NOMO-1 treated with DMSO at 0.1 percent for 48 hours (cell line): ENCODE measurements around the gene TNNT2.

Source experiments
- DNase-seq: peaks from one replicate; lab custom pipeline; 2025; ENCODE audit not compliant: unreplicated experiment; lab: John Stamatoyannopoulos, UW

The TNNT2 gene

DNA sequence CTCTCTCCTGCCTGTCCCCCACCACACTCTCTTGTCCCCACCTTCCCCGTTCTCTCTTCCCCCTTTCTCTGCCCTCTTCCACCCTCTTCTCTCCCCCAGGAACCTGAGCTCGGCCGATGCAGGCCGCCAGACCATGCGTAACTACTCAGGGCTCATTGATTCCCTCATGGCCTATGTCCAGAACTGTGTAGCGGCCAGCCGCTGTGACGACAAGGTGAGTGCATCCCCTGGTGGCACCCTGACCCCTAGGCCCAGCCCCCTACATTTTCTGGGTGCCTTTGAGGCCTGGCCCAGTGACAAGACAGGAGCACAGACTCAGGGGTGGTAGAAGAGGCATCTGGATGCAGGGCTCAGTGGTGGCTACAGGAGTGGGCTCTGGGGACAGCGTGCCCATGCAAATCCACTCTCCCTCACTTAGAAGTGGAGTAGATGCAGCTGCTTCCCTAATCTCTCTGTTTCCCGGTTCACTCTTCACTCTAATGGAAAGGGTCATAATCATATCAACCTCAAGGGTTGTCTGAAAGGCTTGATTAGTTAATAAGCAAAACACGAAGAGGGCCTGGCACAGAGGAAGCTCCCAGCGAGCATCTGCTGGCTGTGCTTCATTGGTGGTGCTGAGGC is 57.2 kb downstream of the TNNT2 start:
- no peak for DNase-seq

DNA sequence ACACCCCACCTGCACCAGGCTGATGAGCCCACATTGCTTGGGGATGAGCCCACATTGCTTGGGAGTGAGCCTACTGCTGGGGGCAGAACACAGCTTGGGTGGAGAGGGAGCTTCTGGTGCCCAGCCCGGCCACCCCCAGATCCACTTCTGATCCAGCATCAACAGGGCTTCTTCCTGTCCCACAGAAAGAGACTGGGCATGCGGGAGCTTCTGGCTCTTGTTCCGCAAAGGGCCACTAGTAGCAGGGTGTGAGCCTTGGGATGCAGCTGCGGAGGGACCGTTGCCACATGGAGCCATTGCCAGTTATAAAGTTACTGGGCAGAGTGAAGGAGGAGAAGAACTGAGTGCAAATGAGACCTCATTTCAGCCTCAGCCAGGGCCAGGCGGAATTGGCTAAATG is 57.8 kb downstream of the TNNT2 start:
- DNase-seq: no peak

GRCh38 chr1:201318504-201319340 is 58.8 kb downstream of the TNNT2 start:
- no peak for DNase-seq

DNA sequence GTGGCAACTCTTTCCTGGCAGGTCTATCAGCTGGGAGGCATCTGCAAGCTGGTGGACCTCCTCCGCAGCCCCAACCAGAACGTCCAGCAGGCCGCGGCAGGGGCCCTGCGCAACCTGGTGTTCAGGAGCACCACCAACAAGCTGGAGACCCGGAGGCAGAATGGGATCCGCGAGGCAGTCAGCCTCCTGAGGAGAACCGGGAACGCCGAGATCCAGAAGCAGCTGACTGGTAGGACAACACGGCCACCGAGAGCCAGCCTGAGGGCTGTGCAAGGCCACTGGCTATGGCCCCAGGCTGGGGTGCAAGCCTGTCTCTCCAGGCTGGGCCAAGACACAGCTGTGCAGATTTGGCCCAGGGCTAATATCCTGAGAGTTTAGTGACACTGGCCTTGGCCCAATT is 59.9 kb downstream of the TNNT2 start:
- DNase-seq: no peak

DNA sequence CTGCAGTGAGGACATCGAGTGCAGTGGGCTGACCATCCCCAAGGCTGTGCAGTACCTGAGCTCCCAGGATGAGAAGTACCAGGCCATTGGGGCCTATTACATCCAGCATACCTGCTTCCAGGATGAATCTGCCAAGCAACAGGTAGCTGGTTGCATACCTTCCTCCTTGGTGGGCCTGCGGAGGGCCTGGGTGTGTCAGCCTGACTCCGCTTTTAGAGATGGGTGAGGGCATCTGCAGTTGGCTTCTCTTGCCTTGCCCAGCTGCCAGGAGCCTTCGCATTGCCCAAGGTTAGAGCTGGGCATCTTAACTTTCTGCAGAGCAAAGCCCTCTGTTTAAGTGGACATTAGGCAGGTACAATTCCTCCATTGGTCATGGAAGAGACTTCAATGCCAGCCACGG is 60.9 kb downstream of the TNNT2 start:
- no peak for DNase-seq

DNA sequence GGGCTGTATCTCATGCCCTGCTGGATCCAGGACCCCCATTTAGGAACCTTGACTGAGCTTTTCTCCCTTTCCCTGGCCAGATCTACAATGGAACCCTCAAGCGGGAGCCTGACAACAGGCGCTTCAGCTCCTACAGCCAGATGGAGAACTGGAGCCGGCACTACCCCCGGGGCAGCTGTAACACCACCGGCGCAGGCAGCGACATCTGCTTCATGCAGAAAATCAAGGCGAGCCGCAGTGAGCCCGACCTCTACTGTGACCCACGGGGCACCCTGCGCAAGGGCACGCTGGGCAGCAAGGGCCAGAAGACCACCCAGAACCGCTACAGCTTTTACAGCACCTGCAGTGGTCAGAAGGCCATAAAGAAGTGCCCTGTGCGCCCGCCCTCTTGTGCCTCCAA is 64.4 kb downstream of the TNNT2 start:
- DNase-seq: no peak

DNA sequence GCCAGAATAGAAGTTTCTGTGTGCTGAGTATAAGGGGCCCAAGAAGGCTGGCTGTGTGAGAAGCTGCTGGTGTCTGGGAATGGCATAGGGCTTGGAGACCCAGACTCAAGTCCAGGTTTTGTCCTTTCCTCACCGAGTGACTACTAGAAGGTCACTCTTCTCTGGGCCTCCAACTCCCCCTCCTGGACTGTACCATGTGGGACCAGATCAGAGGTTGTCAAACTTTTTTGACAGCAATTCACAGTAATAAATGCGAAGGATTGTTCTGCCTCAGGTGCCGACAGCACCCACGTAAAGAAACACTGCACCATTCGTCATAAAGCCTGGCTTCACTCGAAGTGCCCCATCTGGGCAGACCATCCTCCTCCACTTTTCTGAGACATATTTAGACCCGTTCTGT is 65.2 kb downstream of the TNNT2 start:
- DNase-seq: no peak

GRCh38 chr1:201311356-201312011 is 66.0 kb downstream of the TNNT2 start:
- DNase-seq: no peak

DNA sequence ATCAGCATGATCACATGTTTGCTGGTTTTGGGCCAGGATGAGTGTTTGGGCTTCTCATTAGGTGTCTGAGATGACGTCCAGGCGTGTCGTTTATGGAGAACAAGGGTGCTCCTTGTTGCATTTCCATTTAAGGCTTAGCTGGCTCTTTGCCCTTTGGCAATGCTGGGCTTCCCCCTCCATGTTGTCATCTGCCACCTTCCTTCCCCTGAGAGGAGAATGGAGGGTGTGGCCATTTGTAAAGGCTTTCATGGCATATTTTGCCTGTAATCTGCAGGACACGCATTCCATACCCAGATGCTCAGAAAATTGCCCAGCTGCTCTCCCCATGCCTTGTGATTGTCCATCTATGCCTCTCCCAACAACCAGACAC is 66.5 kb downstream of the TNNT2 start:
- no peak for DNase-seq

DNA sequence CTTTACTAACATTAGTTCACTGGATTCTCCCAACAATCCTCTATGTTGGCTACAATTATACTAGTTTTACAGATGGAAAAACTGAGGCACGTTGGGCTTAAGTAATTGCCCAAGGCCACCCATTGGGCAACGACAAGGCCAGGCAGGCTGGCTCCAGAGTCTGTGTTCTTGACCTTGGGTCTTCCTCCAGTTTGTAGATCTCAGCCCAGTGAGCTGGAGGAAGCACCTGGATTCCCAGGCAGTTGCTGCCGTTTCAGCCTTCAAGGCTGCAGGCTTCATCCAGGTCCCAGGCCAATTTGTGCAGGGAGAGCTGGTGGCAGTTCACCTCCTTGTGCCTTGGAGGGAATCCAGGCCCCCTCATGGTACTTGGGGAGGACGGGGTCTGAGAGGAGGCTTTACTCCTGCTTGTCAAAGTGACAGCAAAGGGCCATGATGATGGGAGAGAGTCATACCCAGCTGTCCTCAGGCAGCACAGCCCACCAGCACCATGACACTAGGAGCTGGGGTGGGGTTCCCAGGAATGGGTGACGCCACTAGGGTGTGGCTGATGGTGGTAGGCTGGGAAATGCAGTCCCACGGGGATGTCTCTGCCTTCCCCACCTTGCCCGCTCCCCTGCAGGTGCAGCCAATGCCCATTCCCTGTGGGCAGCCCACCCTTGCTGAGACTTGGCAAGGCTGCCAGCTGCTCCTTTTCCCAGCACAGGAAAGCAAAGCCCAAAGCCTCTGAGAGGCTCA is 67.1 kb downstream of the TNNT2 start:
- DNase-seq: no peak

- DNase-seq: no peak
These were observed 68.1 kb downstream of the TNNT2 start for GRCh38 chr1:201309416-201309815.
